ENCODE measurements around the gene TRIM32. TPM values are rescaled to one million over a fixed set of nuclear protein-coding genes. Genes with fewer than 3 reads are reported as not detected.

Gene TRIM32
- total RNA-seq, 1 donor from 2014 or later, result 17.3 TPM

DNA sequence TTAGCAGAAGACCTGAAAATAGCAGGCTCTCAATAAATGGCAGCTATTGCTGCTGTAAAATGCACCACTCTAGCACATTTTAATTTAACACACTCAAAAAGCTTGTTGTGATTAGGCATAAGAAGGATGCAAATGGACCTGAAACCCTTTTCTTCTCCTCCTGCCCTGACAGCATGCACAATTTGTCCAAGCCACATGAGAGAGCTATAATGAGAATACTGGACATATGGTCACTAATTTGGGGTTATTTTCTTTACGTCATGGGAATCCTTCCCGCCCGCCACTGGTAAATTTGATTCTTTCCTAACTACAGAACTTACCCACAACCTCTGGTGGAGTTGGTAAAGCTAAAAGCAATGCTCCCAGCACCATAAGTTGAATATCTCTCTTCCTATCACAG lies 62.1 kb downstream of the TRIM32 start:
- no peak for TF ChIP-seq CTCF (IDR thresholded peaks at IDR 0.05)
- no peak for DNase-seq
- intact Hi-C loops (cut with DNase I), result no loop called here

GRCh38 chr9:116749772-116750171 lies 62.7 kb downstream of the TRIM32 start:
- Histone ChIP-seq H3K4me3 (no peak overlapping the region), H3K27me3 (ENCODE audit: low read depth) (no peaks in the 10 kb centered on the region), H3K4me1 (no peaks in the 10 kb centered on the region), H3K27ac (no peak overlapping the region), H3K36me3 (no peaks in the 10 kb centered on the region), H3K9me3 (no peaks in the 10 kb centered on the region)
- ATAC-seq, result no peak
- intact Hi-C loops (cut with DNase I), result no loop called here
- TF ChIP-seq CTCF (IDR thresholded peaks at IDR 0.05), result no peak
- no peak for DNase-seq

More for the DNA sequence above, 62.1 kb downstream of the TRIM32 start:
- no peak for ATAC-seq
- Histone ChIP-seq H3K4me1 (no peaks in the 10 kb centered on the region), H3K27me3 (ENCODE audit: low read depth) (no peaks in the 10 kb centered on the region), H3K4me3 (no peak overlapping the region), H3K9me3 (no peaks in the 10 kb centered on the region), H3K36me3 (no peaks in the 10 kb centered on the region), H3K27ac (no peak overlapping the region)

DNA sequence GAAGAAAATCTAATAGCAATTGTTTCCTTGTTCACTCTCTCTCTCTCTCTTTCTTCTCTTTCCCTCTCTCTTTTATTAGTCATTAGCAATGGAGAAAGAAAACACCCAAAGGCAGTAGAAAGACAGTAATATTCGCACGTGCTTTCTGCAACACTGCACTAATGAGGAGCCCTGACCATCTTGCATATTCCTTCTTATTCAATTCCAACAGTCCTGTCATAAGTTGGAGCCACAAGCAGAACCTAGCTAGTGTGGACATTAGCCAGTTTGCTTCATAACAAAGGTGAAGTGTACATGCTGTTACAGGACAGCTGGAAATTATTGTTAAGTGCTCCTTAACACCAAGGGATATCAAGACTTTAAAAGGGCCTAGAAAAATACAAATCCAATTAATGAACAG lies 63.4 kb downstream of the TRIM32 start:
- no peaks in the 10 kb centered on the region for H3K9me3 ChIP-seq
- intact Hi-C loops (cut with DNase I), result no loop called here
- H3K27ac ChIP-seq, result no peak overlapping the region
- no peaks in the 10 kb centered on the region for H3K36me3 ChIP-seq
- no peak for DNase-seq
- H3K4me3 ChIP-seq, result no peak overlapping the region
- ATAC-seq, result no peak
- TF ChIP-seq CTCF (IDR thresholded peaks at IDR 0.05), result no peak
- H3K27me3 ChIP-seq (ENCODE audit: low read depth), result no peaks in the 10 kb centered on the region
- H3K4me1 ChIP-seq, result no peaks in the 10 kb centered on the region

Measured in lower lobe of right lung (tissue), 2 donors.